HG03066 (cell line): ENCODE results near the gene DHRS3.

Source experiments
- ATAC-seq: cut with Tn5 transposase; IDR thresholded peaks from one replicate; pipeline ENCODE4 v1.9.1; 2021; ENCODE audit warnings: low read depth; ENCODE audit not compliant: unreplicated experiment

Gene DHRS3

DNA sequence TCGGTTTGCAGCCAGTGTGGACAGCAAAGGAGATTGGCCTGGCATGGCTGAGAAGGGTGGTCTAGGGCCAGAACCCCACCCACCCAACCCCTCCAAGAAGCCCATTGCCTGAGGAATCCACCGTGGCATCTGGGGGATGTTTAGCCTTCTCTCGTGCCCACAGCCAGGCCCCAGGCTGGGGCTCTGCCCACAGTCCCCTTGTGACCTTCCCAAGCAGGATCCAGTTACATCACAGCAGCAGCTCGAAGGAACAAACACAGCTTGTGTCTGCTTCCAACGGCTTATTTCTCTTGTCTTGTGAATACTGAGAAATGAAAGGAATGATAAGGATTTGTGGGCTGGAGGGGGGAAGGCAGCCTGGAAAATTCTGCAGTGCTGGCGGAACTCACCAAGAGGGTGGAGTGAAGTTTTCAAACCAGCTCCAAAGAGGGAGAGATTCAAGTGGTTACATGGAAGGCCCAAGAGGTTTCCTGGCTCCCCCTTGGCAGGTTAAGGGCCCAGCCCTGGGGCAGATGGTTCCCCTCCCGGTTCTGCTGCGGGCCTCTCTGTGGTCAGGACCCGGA is 61.6 kb downstream of the DHRS3 start:
- no peak for ATAC-seq

DNA sequence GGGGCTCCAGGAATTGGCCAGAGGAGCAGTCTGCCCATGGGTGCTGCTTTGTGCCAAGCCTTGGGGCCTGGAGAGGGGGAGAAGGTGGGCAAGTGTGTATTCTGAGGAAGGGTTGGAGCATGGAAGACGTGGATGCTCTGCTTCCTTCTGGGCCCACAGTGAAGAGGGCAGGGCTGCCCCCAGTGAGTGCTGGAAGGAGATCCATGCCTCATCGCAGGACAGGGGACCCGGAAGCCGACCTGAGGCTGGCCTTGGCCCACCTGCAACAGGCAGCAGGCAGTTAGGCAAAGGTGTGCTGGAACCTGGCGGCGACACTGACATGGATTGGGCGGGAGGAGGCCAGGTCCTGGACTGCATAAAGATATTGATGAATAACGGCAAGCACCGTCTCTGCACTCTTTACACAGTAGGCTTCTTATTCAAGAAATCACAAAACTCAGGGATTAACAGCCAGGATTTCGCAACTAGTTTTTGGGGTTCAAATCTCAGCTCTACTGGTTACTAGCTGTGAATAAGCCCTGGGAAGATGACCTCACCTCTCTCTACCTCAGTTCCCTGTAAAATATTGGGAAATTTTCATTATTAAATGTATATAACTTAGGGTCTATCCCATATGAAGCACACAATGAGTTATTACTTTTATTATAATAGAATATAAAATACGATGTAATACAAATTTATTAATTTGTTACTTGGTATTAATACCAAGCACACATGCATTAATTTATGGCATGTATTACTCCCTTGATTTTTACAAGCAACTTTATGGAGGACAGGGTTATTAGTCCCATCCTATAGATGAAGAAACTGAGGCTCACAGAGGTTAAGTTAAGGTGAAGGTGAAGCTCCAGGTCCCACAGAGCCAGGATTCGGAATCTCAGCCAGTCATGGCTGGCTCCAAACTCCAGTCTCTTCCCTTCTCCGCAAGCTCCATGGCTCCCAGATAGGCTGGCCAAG is 62.3 kb downstream of the DHRS3 start:
- no peak for ATAC-seq

DNA sequence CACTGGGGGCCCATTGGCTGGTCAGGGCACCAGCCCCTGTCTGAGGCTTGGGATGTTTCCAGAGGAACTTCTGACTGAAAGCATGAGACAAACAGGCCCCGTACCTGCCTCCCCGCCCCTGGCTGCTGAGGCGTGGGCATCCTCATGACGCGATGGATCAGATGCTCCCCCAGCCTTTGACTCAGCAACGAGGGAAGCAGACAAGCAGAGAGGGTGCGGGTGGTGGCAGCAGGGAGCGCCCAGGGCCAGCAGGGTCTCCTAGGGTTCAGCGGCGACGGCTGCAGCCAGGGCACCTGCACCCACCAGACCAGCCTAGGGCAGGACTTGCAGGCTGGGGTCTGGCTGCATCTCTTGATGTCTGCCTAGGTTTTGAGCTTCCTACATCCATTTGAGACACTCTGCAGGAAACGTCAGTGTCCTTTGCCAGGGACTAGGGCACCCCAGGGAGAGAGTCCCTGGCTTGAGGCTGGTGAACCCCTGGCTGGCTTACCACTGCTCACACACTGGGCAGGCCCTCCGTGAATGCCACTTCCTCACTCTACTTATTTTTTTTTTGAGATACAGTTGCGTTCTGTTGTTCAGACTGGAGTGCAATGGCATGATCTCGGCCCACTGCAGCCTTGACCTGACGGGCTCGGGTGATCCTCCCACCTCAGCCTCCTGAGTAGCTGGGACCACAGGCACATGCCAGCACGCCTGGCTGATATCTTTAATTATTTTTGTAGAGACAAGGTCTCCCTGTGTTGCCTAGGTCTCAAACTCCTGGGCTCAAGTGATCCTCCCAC is 63.3 kb downstream of the DHRS3 start:
- ATAC-seq, result no peak

DNA sequence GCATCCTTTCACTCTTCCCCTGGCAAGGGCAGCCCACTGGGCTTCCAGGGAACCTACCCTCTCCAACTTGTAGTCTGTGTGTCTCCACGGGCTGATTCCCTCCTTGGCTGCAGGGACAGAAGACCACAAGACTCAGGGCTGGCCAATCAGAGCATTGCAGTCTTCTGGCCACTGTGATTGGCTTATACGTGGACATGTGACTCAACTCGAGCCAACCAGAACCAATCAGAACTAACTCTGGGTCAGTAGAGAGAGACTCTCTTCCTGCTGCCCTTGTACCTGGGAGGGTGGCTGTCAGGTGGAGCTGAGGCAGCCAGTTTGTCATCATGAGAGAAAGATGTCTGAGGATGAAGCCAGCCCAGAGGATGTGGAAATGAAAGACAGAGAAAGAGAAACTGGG is 64.0 kb downstream of the DHRS3 start:
- ATAC-seq, result no peak

DNA sequence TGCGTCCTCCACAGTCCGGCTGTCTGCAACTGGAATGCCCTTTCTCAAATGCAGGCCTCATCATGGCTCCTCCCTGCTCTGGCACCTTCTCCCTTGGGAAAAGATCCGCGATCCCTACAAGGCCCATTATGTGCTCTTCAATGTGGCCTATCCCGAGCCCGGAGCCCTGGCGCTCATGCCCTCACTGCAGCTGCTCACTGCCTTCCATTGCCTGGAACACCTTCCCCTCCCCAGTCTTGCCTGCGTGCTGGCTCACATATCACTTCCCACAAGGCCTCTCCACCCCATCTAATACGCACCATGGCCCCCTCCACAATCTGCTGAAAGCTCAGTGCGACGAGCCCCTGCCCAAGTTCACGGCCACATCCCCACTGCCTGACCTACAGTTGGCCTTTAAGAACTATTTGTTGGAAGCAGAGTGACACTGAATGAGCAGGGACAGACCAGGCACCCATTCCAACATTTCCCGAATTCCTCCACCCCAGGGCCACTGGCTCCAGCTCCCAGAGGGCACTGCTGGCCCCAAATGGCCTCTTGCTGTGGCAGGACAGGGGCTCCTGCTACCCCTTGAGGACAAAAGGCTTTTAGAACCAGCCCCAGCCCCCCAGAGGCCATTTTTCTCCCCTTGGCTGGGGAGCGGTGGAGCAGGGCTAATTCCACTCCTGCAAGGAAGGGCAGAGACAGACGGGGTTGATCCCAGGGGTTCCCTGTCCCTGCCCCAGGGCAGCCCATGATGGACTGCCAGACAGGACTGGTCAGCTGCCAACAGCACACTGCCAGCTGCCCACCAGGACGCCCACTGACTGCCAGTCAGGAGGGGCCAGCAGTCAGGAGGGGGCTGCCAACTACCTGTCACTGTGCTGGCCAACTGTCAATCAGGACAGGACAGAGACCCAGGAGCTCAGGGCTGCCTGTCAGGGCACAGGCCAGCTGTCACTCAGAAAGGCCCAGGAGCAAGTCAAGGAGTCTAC is 64.8 kb downstream of the DHRS3 start:
- no peak for ATAC-seq

DNA sequence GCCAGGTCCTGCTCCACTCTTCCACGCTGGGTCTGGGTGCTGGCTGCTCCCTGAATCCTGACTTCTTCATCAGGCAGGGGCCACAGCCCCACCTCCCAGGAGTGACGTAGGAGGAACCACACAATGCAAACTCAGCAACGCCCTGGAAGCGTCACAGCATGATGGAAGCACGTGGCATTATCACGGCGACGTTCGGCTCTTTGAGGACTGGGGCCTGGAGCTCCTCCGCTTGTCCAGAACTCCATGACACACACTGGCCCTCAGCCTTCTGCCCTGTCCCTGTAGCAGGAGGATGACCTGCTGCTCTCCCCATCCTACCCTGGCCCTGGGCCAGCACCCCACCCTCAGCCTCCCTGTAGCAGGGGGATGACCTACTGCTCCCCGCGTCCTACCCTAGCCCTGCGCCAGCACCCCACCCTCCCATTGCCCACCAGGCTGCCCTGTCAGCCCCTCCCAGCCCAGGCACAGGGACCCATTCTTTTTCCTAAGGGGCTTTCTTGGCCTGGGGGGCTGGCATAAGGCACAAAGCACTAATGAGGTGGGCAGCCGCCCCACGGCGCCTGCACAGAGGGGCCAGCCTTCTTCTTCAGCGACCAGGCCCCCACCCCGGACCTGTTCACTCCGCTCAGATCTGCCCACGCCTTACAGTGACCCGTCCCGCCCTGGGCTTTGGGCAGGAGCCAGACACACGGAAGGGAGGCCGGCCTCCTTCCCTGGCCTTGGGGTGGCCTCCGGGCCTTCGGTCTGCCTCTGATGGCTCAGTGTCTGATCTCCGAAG is 65.7 kb downstream of the DHRS3 start:
- ATAC-seq, result no peak

DNA sequence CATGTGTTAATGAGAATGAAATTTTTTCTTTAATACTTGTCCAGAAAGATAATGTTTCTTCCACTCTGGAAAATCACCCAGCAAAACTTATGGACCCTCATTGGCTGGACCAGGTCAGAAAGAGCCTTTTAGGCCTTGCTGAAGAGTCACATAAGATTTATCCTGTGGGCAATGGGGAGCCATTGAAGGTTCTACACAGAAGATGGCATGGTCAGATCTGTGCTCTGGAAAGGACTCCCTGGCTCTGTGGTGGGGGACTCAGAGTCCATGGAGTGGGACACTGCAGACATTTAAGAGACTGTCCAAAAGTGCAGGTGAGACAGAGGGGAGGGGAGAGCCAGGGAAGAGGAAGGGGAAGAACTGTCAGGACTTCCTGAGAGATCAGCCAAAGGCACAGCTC is 66.4 kb downstream of the DHRS3 start:
- no peak for ATAC-seq

DNA sequence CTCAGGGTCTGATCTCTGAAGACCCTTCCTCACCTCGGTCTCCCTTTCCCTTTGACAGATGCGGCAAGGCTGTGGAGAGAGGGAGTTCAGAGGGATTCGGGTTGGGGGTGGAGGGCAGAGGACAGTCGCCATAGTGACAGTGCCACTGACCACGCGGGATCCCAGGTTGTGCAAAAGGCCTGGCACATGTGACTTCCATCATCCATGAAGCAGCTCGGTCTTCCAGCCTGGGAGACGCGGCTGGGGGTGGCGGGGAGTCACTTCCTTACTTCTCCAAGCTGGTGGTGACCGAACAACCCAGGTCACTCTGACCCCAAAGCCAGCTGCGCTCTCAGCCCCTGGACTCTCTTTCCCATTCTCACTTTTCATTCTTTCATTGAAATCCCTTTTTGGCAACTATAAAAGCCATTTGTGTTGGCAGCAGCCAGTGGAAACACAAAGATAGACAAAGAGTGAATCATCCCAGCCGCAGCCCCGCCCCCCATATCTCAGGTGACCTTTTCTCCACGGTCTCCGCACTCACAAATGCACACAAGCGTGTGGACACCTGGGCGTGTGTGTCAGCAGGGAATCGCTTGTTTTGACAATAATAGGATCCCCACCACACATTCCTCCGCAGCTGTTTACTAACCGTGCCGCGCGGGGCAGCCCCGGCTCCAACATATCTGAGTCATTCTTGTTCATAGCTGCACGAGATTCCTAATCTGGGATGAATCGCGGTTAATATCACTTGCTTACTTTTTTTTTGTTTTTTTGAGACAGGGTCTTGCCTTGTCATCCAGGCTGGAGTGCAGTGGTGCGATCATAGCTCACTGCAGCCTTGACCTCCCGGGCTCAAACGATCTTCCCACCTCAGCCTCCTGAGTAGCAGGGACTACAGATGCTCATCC is 68.3 kb downstream of the DHRS3 start:
- no peak for ATAC-seq

DNA sequence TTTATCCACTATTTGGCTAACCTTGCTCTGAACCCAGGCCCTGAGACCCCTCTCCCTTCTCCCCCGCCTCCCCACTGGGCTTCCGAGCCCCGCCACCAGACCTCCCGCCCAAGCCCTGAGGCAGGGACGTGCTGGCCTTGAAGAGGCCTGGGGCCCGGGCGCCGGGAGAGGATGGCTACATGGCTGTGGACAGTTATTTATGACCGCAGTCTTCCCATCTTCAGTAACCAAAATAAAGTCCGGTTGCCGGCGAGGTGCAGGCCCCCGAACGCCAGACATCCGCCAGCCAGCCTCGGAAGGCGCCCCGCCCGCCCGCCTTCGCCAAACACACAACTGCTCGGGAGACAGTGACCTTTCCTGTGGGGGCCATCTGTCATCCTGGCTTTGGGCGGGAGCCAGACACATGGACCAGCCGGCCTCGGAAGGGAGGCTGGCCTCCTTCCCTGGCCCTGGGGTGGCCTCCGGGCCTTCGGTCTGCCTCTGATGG is 69.0 kb downstream of the DHRS3 start:
- no peak for ATAC-seq

DNA sequence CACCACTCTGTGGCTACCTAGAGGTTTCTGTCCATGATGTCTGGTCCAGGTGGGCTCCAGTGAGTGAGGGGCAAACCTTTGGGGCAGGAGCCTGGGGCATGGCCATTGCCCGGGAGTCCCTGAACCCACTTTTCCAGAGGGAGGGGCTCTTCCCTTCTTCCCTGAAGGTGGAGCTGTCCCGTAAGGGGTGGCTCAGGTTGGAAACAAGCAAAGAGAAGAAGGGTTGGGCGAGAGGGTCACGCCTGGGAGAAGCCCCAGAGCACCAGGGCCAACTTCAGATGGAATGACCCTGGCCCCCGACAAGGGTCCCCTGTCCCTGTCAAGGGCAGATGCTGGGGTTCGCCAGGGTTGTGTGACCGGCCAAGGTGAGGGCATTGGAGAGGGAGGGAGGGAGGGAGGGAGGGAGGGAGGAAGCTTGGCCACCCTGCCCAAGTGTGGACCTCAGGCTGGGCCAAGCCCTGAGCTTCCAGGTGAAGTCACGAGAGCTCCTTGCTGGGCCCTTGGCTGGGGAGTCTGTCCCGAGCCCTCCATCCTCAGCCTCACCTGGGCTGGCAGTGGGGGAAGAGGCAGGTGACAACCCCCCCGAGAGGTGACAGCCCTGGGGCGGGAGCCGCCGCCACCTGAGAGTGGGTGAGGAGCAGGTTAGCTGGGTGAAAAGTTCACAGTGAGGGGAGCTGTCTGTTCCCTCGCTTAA is 69.6 kb downstream of the DHRS3 start:
- ATAC-seq, result no peak

DNA sequence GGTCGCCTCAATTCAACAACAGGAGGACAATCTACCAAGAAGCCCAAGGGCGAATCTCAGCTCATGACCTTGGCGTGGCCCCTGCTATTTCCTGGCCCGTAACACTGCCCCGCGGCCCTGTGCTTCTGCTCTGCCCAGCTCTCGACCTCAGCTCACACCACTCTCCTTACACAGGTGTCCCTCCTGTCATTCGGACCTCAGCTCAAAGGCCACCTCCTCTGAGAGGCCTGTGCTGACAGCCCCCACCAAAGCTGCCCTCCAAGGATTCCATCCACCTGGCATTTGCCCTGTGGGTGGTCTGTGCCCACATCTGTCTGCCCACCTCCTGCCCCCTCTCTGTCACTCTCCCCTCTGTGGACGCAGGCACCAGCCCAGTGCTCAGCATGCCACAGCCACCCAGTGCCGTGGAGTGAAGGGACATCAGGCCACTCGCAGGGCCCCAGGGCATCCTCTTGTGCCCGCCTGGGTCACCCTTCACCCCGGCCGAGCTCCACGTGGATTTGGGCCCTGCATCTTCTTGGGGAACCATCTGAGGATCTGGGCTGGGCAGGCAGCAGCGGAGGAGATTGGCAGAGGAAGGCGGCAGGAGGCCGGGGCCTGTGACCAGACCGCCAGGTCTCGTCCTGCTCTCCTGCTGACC is 70.3 kb downstream of the DHRS3 start:
- no peak for ATAC-seq

DNA sequence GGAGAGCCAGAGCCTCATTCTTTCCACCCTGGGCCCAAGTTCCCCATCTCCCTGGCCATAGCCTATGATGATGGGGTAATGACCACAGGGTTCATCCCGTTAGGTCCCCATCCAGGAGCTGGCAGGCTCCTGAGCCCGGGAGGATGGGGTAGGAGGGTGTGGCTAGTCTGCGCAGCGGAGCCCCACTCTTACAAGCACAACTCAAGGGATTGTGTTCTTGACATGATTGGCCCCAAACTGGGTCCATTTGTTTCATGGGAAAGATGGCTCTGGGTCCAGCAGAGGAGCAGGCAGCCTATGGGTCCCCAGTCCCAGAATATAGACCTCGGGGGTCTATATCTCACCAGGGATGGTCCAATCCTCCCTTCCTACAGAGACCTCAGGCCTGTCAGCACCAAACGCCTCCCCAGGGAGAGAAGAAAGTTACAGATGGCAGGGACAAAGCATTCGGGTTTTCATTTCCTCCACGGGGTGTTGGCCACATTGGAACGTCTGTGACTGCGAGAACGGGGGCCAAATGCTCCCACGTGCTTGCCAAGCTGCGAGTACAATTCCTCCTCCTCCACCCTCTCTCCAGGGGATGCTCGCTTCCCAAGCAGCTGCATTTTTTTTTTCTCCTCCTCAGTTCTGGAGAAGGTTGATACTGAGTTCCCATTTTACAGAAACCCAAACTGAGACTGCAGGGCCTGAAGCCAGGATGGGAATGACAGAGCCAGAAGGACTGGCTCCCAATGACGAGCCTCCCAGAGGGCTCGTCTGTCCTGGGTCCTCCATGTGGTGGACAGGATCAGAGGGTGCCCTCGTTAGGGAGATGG is 71.0 kb downstream of the DHRS3 start:
- ATAC-seq, result no peak

DNA sequence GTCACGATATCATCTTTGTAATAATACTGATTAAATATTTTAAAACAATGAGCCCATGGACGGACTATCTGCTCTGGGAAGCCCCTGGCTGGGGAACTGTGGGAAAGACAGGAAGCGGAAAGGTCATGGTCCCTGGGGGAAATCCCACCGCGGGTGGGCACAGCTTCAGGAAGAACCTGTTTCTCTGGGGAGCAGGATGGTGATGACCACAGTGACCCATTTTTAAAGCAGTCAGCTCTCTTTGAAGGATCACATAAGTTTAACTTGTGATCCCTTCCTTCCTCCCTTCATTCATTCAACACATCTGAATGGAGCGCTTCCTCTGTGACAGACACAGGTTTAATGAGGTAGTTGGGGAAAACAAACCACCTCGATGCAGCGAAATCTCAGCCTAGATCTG is 73.0 kb downstream of the DHRS3 start:
- no peak for ATAC-seq

DNA sequence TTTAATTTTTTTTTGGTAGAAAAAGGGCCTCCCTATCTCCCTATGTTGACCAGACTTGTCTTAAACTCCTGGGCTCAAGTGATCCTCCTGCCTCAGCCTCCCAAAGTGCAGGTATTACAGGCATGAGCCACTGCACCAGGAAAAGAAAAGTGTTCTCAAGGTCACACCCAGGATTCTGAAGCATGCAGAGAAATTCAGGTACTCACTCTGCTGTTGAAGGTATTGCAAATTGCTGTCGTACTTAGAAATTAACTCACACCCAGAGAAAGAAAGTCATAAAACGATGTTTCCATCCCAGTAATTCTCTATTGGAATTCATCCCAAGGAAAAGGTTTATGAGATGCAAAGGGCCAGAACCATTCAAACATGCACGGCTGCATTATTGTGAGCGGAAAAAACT is 73.7 kb downstream of the DHRS3 start:
- ATAC-seq, result no peak

DNA sequence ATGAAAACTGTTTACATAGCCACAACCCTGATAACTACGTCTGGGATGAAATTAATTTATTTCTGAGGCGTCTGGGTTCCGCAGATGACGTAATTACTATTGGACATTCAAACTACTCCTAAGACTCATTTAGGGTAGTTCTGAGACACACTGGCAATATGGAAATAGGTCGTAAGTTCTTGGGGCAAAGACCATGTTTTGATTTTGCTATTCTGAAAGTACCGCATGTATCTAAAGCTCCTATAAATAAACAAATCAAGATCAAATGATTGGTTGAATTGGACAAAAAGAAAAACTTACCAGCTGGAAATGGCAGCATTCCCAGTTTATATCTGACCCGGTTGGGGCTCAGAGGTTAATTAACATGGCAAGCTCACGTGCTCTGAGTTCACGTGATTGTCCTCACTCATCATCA is 74.3 kb downstream of the DHRS3 start:
- ATAC-seq, result no peak
